Measurements from ENCODE around the gene PTPMT1. TPM values are rescaled to one million over a fixed set of nuclear protein-coding genes. Genes with fewer than 3 reads are reported as not detected.

The PTPMT1 gene, protein sequence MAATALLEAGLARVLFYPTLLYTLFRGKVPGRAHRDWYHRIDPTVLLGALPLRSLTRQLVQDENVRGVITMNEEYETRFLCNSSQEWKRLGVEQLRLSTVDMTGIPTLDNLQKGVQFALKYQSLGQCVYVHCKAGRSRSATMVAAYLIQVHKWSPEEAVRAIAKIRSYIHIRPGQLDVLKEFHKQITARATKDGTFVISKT
- total RNA-seq, result 100 to 1,000 TPM; 130 to 139 (median 137) TPM

DNA sequence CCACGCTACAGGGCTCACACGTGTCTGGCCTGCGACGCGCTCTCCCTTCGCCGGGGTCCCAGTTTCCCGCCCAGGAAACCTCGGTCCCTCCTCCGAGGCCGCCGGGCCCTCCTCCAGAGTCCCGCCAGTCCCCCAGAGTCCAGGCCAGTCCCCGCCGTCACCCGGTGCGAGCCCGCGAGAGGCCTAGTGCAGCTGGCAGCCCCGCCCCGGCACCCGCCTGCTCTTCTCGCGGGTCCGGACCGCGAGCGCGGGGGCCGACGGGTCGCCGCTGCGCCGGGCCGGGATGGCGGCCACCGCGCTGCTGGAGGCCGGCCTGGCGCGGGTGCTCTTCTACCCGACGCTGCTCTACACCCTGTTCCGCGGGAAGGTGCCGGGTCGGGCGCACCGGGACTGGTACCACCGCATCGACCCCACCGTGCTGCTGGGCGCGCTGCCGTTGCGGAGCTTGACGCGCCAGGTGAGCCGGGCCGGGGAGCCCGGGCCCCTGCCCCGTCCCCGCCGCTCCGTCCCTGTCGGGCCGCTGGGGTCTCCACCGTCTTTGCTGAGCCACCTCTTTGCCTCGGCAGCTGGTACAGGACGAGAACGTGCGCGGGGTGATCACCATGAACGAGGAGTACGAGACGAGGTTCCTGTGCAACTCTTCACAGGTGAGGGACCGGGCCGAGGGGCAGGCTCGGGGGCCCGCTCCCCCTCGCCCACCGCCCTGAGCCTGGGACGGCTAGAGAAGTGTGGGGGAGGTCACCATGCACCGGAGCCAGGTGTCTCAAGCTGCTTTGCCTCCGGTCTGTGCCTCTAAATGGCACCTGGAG lies at the start of gene PTPMT1:
Gene PTPMT1 (plus strand): TSS at position 260 of the 809 bp plus-strand sequence. CDS start 24 bp downstream, at position 284.
- H3K27ac ChIP-seq, result peak within 1 kb of the TSS; percentile 84 to 92
- H3K4me1 ChIP-seq, result no peaks in the 10 kb centered on the region
- TF ChIP-seq POLR2AphosphoS5 (IDR thresholded peaks at IDR 0.05) (peak in 1 of 3 donors; percentile 24), POLR2A (IDR thresholded peaks at IDR 0.05) (no peak)
- TF ChIP-seq, protein P1, sequence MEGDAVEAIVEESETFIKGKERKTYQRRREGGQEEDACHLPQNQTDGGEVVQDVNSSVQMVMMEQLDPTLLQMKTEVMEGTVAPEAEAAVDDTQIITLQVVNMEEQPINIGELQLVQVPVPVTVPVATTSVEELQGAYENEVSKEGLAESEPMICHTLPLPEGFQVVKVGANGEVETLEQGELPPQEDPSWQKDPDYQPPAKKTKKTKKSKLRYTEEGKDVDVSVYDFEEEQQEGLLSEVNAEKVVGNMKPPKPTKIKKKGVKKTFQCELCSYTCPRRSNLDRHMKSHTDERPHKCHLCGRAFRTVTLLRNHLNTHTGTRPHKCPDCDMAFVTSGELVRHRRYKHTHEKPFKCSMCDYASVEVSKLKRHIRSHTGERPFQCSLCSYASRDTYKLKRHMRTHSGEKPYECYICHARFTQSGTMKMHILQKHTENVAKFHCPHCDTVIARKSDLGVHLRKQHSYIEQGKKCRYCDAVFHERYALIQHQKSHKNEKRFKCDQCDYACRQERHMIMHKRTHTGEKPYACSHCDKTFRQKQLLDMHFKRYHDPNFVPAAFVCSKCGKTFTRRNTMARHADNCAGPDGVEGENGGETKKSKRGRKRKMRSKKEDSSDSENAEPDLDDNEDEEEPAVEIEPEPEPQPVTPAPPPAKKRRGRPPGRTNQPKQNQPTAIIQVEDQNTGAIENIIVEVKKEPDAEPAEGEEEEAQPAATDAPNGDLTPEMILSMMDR (IDR thresholded peaks at IDR 0.05), result no peak
- H3K36me3 ChIP-seq, result no peaks in the 10 kb centered on the region
- DNase-seq (ENCODE audit: low spot score in 2 of 2), result peak; percentile 55 to 64
- intact Hi-C loops (cut with DNase I; ENCODE audit: low total_unique reads), result no loop called here
- H3K9me3 ChIP-seq, result no peaks in the 10 kb centered on the region
- peak within 1 kb of the TSS; percentile 70 to 97 (median 90) for H3K4me3 ChIP-seq
- H3K27me3 ChIP-seq, result no peaks in the 10 kb centered on the region

DNA sequence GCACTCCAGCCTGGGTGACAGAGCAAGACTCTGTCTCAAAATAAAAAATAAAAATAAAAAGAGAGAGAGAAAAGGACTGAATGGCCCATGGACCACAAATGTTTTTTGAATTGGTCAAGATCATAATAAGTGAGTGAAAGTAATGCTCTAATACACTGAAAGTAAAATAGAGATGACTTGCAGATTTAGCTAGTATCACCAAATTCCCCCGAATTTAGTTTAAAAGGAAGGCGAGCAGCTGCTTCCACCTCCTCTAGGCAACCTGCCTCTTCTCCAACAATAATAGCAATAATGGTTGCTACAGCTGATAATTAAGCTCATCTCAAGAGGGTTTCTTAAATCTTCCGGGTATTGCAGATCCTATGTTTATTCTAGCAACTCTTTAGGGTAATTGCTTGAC lies 49.2 kb upstream of the PTPMT1 start:
- Histone ChIP-seq H3K4me3 (no peak overlapping the region), H3K27ac (no peak overlapping the region), H3K27me3 (no peaks in the 10 kb centered on the region), H3K36me3 (no peaks in the 10 kb centered on the region), H3K9me3 (no peaks in the 10 kb centered on the region), H3K4me1 (peaks cover 0 to 4% of the 10 kb centered on the region in 2 donors)
- TF ChIP-seq POLR2AphosphoS5 (IDR thresholded peaks at IDR 0.05) (no peak), POLR2A (IDR thresholded peaks at IDR 0.05) (no peak)
- TF ChIP-seq, protein P1 (IDR thresholded peaks at IDR 0.05), result no peak
- intact Hi-C loops (cut with DNase I; ENCODE audit: low total_unique reads), result no loop called here
- DNase-seq (ENCODE audit: low spot score in 2 of 2), result no peak

GRCh38 chr11:47516984-47517853 lies 48.2 kb upstream of the PTPMT1 start:
- TF ChIP-seq, protein P1 (IDR thresholded peaks at IDR 0.05), result no peak
- TF ChIP-seq POLR2AphosphoS5 (IDR thresholded peaks at IDR 0.05) (no peak), POLR2A (IDR thresholded peaks at IDR 0.05) (no peak)
- Histone ChIP-seq H3K36me3 (no peaks in the 10 kb centered on the region), H3K4me3 (no peak overlapping the region), H3K27ac (no peak overlapping the region), H3K27me3 (no peaks in the 10 kb centered on the region), H3K9me3 (no peaks in the 10 kb centered on the region), H3K4me1 (peaks cover 0 to 4% of the 10 kb centered on the region in 2 donors)
- intact Hi-C loops (cut with DNase I; ENCODE audit: low total_unique reads), result no loop called here
- no peak for DNase-seq (ENCODE audit: low spot score in 2 of 2)

DNA sequence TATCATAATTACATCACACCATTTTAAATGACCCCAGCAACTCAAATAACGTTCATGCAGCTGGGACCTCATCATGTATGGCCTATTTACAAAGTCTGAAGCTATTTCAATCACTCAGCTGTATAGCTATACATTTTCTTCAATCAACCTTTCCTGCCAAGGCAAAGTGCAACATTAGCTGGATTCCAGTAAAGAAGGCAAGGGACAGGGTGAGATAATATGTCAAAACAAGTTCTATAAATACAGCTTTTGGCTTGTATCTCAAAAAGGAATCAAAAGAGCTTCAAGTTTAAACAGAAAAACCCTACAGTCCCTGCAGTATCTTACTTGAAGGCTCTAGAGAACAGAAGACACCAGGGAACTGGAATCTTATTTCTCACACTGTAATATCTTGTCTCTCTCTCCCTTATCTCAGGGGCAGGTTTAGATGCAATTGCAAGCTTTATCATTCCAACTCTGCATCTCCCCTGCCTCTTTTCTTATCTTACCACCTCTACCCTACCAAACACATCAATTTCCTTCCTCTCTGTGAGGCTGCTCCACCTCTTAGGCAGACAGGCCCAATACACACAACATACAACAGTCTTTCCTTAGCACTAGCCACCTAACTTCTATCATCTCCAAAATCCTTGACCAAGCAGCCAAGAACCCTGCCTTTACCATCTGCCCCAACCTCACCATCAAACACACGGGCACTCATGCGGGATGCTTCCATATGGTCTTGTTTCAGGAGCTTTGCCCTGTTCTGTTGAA lies 47.0 kb upstream of the PTPMT1 start:
- Histone ChIP-seq H3K9me3 (no peaks in the 10 kb centered on the region), H3K27ac (no peak overlapping the region), H3K4me3 (no peak overlapping the region), H3K36me3 (no peaks in the 10 kb centered on the region), H3K4me1 (peaks cover 7 to 8% of the 10 kb centered on the region in 2 donors), H3K27me3 (no peaks in the 10 kb centered on the region)
- TF ChIP-seq POLR2AphosphoS5 (IDR thresholded peaks at IDR 0.05) (no peak), POLR2A (IDR thresholded peaks at IDR 0.05) (no peak)
- TF ChIP-seq, protein P1 (IDR thresholded peaks at IDR 0.05), result no peak
- DNase-seq (ENCODE audit: low spot score in 2 of 2), result no peak
- intact Hi-C loops (cut with DNase I; ENCODE audit: low total_unique reads), result no loop called here
